M059J (cell line): ENCODE results near the gene PRDM11. TPM values are rescaled to one million over a fixed set of nuclear protein-coding genes. Genes with fewer than 3 reads are reported as not detected.
"Not testable (repeated sequence)": the region's sequence is repeated elsewhere in the genome, so short reads cannot be mapped to it uniquely, and the experiment has no call there.

Experiments used
- DNase-seq: peaks from one replicate; pipeline ENCODE4 v3.0.0-alpha.2; 2012; ENCODE audit warnings: low read depth
- total RNA-seq: library from RNA; depleted of rRNA; stranded (reverse); fragments of >200 nt; shearing (Covaris generic); gene quantifications from 2 replicates; pipeline ENCODE4 v1.2.3, GENCODE V29; 2014

The PRDM11 gene
- total RNA-seq, 1 experiment from 2014 or later: 6.1 TPM

- no peak for DNase-seq
These were observed 86.1 kb downstream of the PRDM11 start for GRCh38 chr11:45232341-45233080.

- peak; percentile 61 for DNase-seq
These were observed 86.8 kb downstream of the PRDM11 start for GRCh38 chr11:45233121-45233803.

GRCh38 chr11:45233804-45234170 is 87.3 kb downstream of the PRDM11 start:
- DNase-seq: no peak

- no peak for DNase-seq
These were observed 88.0 kb downstream of the PRDM11 start for GRCh38 chr11:45234306-45235006.

- peak; percentile 32 for DNase-seq
These were observed 91.4 kb downstream of the PRDM11 start for GRCh38 chr11:45237711-45238315.

GRCh38 chr11:45238724-45239123 is 92.3 kb downstream of the PRDM11 start:
- peak; percentile 81 for DNase-seq

- no peak for DNase-seq
These were observed 93.3 kb downstream of the PRDM11 start for GRCh38 chr11:45239733-45240132.

- DNase-seq: no peak
These were observed 97.5 kb downstream of the PRDM11 start for GRCh38 chr11:45243967-45244366.

GRCh38 chr11:45245218-45246045 is 99.0 kb downstream of the PRDM11 start:
- no peak for DNase-seq

GRCh38 chr11:45246241-45246640 is 99.8 kb downstream of the PRDM11 start:
- no peak for DNase-seq

- DNase-seq: peak; percentile 31
These were observed 101.0 kb downstream of the PRDM11 start for GRCh38 chr11:45247433-45247832.

GRCh38 chr11:45248501-45249011 is 102.1 kb downstream of the PRDM11 start:
- no peak for DNase-seq

- DNase-seq: not testable (repeated sequence)
These were observed 102.9 kb downstream of the PRDM11 start for GRCh38 chr11:45249372-45249771.

GRCh38 chr11:45250035-45250718 is 103.7 kb downstream of the PRDM11 start:
- DNase-seq: no peak

GRCh38 chr11:45252134-45252856 is 105.9 kb downstream of the PRDM11 start:
- peak; percentile 47 for DNase-seq

- DNase-seq: peak; percentile 52
These were observed 106.4 kb downstream of the PRDM11 start for GRCh38 chr11:45252877-45253276.

- DNase-seq: no peak
These were observed 107.2 kb downstream of the PRDM11 start for GRCh38 chr11:45253640-45254039.

- peak; percentile 60 for DNase-seq
These were observed 107.6 kb downstream of the PRDM11 start for GRCh38 chr11:45254070-45254469.

GRCh38 chr11:45258982-45259530 is 112.6 kb downstream of the PRDM11 start:
- no peak for DNase-seq

GRCh38 chr11:45259592-45259991 is 113.2 kb downstream of the PRDM11 start:
- peak; percentile 98 for DNase-seq
